Mesenchymal stem cell (in vitro differentiated cells and primary cell): ENCODE data around the gene SCAF4.

Experiments used
- DNase-seq: peaks from one replicate; pipeline ENCODE4 v3.0.0-alpha.2; 2013
- H2AFZ ChIP-seq: one replicate; pipeline ENCODE4 v1.6.1; 2013; ENCODE audit warnings: low read depth, mild to moderate bottlenecking, control low read depth, inconsistent platforms, low read length, moderate library complexity
- H2AK5ac ChIP-seq: 2 replicates; pipeline ENCODE4 v1.6.1; 2013; ENCODE audit warnings: low read length, moderate library complexity, mild to moderate bottlenecking, inconsistent platforms; ENCODE audit not compliant: severe bottlenecking
- H2BK120ac ChIP-seq: one replicate; pipeline ENCODE4 v1.6.1; 2013; ENCODE audit warnings: low read depth, mild to moderate bottlenecking, inconsistent platforms, low read length, moderate library complexity
- H2BK12ac ChIP-seq, 2 experiments: one replicate each; pipeline ENCODE4 v1.6.1; 2013; ENCODE audit warnings: inconsistent platforms in 2 of 2, low read length in 2 of 2, mild to moderate bottlenecking in 2 of 2, moderate library complexity in 2 of 2, control low read depth in 1 of 2
- H2BK15ac ChIP-seq: one replicate; pipeline ENCODE4 v1.6.1; 2013; ENCODE audit warnings: mild to moderate bottlenecking, low read depth, inconsistent platforms; ENCODE audit not compliant: poor library complexity, severe bottlenecking
- H2BK5ac ChIP-seq: 2 replicates; pipeline ENCODE4 v1.6.1; 2013; ENCODE audit warnings: low read depth, mild to moderate bottlenecking, low read length, control low read depth, inconsistent platforms; ENCODE audit not compliant: poor library complexity, severe bottlenecking
- H3K14ac ChIP-seq, 2 experiments: one replicate each; pipeline ENCODE4 v1.6.1; 2013; ENCODE audit warnings: inconsistent platforms in 2 of 2, low read length in 2 of 2, control low read depth in 1 of 2, mild to moderate bottlenecking in 1 of 2, moderate library complexity in 1 of 2
- H3K18ac ChIP-seq, 2 experiments: one replicate each; pipeline ENCODE4 v1.6.1; 2013; ENCODE audit warnings: inconsistent platforms in 2 of 2, low read length in 2 of 2, control low read depth in 1 of 2, low read depth in 1 of 2, mild to moderate bottlenecking in 1 of 2
- H3K23ac ChIP-seq, 2 experiments: one replicate each; pipeline ENCODE4 v1.6.1; 2013; ENCODE audit warnings: inconsistent platforms in 2 of 2, low read length in 2 of 2, mild to moderate bottlenecking in 2 of 2, moderate library complexity in 2 of 2, control low read depth in 1 of 2
- H3K27ac ChIP-seq: 2 replicates; pipeline ENCODE4 v1.5.1; 2013; ENCODE audit warnings: mild to moderate bottlenecking, moderate library complexity, low read length, control low read depth, inconsistent platforms; ENCODE audit not compliant: poor library complexity, severe bottlenecking
- H3K27me3 ChIP-seq, 2 experiments: 2 replicates each; pipeline versions ENCODE4 v1.6.1 to v1.7.0; 2013; ENCODE audit warnings: low read length in 2 of 2, mild to moderate bottlenecking in 2 of 2, moderate library complexity in 2 of 2, control low read depth in 1 of 2, inconsistent platforms in 1 of 2; ENCODE audit not compliant: control insufficient read depth in 1 of 2, insufficient read depth in 1 of 2
- H3K36me3 ChIP-seq, 2 experiments: 2 replicates each; pipeline versions ENCODE4 v1.6.1 to v1.7.0; 2013; ENCODE audit warnings: low read length in 2 of 2, control low read depth in 1 of 2, inconsistent platforms in 1 of 2, low read depth in 1 of 2, mild to moderate bottlenecking in 1 of 2; ENCODE audit not compliant: insufficient read depth in 2 of 2, control insufficient read depth in 1 of 2
- H3K4ac ChIP-seq, 2 experiments: one replicate each; pipeline ENCODE4 v1.6.1; 2013; ENCODE audit warnings: inconsistent platforms in 2 of 2, low read length in 2 of 2, mild to moderate bottlenecking in 2 of 2, moderate library complexity in 2 of 2, control low read depth in 1 of 2, low read depth in 1 of 2
- H3K4me1 ChIP-seq: 2 replicates; pipeline ENCODE4 v1.6.1; 2013; ENCODE audit warnings: low read depth, low read length, control low read depth; ENCODE audit not compliant: control insufficient read depth, insufficient read depth
- H3K4me2 ChIP-seq: 2 replicates; pipeline ENCODE4 v1.6.1; 2013; ENCODE audit warnings: low read length, mild to moderate bottlenecking, inconsistent platforms; ENCODE audit not compliant: poor library complexity, severe bottlenecking
- H3K4me3 ChIP-seq, 2 experiments: 2 replicates each; pipeline versions ENCODE4 v1.5.1 to v1.7.0; 2013; ENCODE audit warnings: low read length in 2 of 2, mild to moderate bottlenecking in 2 of 2, control low read depth in 1 of 2, low read depth in 1 of 2; ENCODE audit not compliant: insufficient read depth in 1 of 2
- H3K79me1 ChIP-seq: replicated peaks from 2 replicates; pipeline ENCODE4 v1.6.1; 2013; ENCODE audit warnings: mild to moderate bottlenecking, control low read depth, low read length, inconsistent platforms; ENCODE audit not compliant: poor library complexity, severe bottlenecking
- H3K9ac ChIP-seq: 2 replicates; pipeline ENCODE4 v1.7.0; 2013; ENCODE audit warnings: mild to moderate bottlenecking, low read length, moderate library complexity
- H3K9me3 ChIP-seq: 2 replicates; pipeline ENCODE4 v1.7.0; 2013; ENCODE audit warnings: mild to moderate bottlenecking, low read length; ENCODE audit not compliant: control insufficient read depth
- H4K8ac ChIP-seq: one replicate; pipeline ENCODE4 v1.6.1; 2013; ENCODE audit warnings: inconsistent platforms, mild to moderate bottlenecking, low read length, moderate library complexity
- H4K91ac ChIP-seq: one replicate; pipeline ENCODE4 v1.6.1; 2013; ENCODE audit warnings: mild to moderate bottlenecking, low read length, inconsistent platforms
- WGBS: methylation state at CpG from one replicate; pipeline ENCODE4 v1.1.7; 2013; ENCODE audit warnings: mixed read lengths; 5-methylcytosine and 5-hydroxymethylcytosine counted together

SCAF4 gene

DNA sequence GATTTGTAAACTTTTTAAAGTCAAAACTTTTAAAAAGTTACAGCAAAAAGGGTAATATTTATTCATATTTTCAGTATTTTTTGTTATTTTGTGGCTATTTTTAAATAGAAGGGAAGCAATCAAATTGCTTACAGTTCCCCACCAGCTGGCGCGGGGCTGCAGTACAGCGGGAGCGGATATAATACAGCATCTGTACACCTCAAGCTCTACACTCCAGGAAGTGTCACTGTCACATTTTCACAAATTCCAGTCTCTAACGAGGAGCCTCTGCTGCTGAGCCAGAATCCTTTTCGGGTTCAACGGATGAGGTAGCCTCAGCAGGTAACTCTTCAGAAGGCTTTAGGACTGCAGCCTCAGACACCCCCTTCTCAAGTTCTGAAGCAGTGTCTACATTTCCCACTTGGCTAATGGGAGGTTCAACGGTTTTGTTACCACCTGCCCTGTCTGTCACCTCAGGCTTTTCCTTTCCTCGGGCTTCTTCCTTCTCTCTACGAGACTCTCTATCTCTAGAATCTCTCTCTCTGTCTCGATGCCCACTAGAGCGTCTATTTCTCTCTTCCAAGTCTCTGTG is 60.7 kb downstream of the SCAF4 start:
- Histone ChIP-seq H3K27me3 (no peaks in the 10 kb centered on the region), H2BK12ac (no peak overlapping the region), H4K8ac (no peak overlapping the region), H3K4ac (no peak overlapping the region), H3K23ac (no peak overlapping the region), H3K18ac (no peak overlapping the region), H3K36me3 (peaks cover 11 to 70% of the 10 kb centered on the region in 2 experiments), H2BK15ac (no peak overlapping the region), H3K4me1 (no peaks in the 10 kb centered on the region), H2BK120ac (no peak overlapping the region), H3K79me1 (peaks cover 8% of the 10 kb centered on the region), H2AFZ (no peak overlapping the region), H3K4me3 (no peak overlapping the region), H3K14ac (no peak overlapping the region), H2BK5ac (no peak overlapping the region), H3K9me3 (no peaks in the 10 kb centered on the region), H2AK5ac (no peak overlapping the region), H3K27ac (no peak overlapping the region), H3K4me2 (no peak overlapping the region), H3K9ac (no peak overlapping the region), H4K91ac (no peak overlapping the region)
- no peak for DNase-seq
- 96% methylated on average over 12 of the region's 12 CpGs for WGBS

DNA sequence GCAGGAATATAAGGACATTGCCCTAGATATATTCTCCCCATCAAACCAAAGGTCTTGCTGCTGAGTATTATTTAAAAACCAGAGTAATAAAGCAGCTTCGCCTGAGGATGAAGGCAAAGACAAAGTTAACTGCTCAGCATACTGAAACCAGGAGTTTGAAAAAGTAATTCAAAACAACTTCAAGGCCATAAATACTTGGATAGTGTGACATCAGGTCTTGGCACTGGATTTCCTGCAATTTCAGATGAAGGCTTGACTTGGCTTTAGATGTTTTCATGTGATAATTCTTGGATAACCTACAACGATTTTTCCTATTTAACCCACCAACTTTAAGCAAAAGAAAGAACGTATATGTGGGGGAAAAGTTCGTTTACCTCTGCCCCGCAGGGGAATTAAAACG is 61.8 kb downstream of the SCAF4 start:
- H3K23ac ChIP-seq, result no peak overlapping the region
- no peak overlapping the region for H2AK5ac ChIP-seq
- DNase-seq, result no peak
- H3K14ac ChIP-seq, result no peak overlapping the region
- 84% methylated on average over 5 of the region's 6 CpGs for WGBS
- no peaks in the 10 kb centered on the region for H3K27me3 ChIP-seq
- H3K4me3 ChIP-seq, result no peak overlapping the region
- peaks cover 3% of the 10 kb centered on the region for H3K79me1 ChIP-seq
- no peak overlapping the region for H4K8ac ChIP-seq
- H3K27ac ChIP-seq, result no peak overlapping the region
- H2AFZ ChIP-seq, result no peak overlapping the region
- H2BK120ac ChIP-seq, result no peak overlapping the region
- no peak overlapping the region for H3K4me2 ChIP-seq
- H2BK5ac ChIP-seq, result no peak overlapping the region
- H4K91ac ChIP-seq, result no peak overlapping the region
- H3K18ac ChIP-seq, result no peak overlapping the region
- H3K9me3 ChIP-seq, result no peaks in the 10 kb centered on the region
- peaks cover 6% of the 10 kb centered on the region for H3K4me1 ChIP-seq
- no peak overlapping the region for H3K4ac ChIP-seq
- no peak overlapping the region for H2BK12ac ChIP-seq
- peaks cover 18 to 63% of the 10 kb centered on the region in 2 experiments for H3K36me3 ChIP-seq
- H2BK15ac ChIP-seq, result no peak overlapping the region
- no peak overlapping the region for H3K9ac ChIP-seq

DNA sequence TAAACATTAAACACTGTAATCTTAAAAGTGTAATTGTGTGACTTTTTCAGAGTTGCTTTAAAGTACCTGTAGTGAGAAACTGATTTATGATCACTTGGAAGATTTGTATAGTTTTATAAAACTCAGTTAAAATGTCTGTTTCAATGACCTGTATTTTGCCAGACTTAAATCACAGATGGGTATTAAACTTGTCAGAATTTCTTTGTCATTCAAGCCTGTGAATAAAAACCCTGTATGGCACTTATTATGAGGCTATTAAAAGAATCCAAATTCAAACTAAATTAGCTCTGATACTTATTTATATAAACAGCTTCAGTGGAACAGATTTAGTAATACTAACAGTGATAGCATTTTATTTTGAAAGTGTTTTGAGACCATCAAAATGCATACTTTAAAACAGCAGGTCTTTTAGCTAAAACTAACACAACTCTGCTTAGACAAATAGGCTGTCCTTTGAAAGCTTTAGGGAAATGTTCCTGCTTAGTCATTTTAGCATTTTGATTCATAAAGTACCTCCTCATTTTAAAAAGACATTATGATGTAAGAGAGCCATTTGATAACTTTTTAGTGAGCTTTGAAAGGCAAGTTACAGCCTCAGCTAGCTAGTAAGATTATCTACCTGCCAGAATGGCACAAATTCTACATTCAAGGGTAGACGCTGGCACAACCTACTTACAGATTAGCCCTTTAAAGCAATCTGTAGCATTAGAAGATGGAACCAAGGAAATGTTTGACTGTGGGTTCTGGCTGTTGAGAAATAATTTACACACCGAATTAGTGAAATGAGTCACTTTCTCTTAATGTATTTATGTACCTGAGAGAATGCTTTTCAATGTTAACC is 63.0 kb downstream of the SCAF4 start:
- Histone ChIP-seq H3K27ac (no peak overlapping the region), H2BK120ac (no peak overlapping the region)

DNA sequence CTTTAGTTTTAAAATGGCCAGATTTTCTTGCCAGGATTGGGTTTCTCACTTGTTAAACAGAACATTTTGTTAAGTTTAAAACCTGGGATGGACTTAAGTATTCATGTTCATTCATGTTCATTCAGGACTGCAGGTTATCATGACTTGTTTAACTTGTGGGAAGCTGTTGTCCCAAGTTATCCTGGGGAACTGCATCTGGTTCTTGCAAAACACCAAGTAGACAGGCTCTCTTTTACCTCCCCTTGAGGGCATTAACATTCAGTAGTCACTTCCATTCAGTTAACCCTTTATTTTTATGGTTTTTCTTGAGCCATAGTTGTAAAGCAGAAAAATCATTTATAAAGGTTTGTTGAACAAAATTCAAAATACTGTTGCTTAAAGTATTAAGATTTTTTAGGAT is 64.3 kb downstream of the SCAF4 start:
- no peaks in the 10 kb centered on the region for H3K9me3 ChIP-seq
- H3K18ac ChIP-seq, result no peak overlapping the region
- H2BK5ac ChIP-seq, result no peak overlapping the region
- H4K8ac ChIP-seq, result no peak overlapping the region
- no peak overlapping the region for H3K4me3 ChIP-seq
- H3K9ac ChIP-seq, result peak overlapping the region; percentile 31
- H3K36me3 ChIP-seq, result peaks cover 26 to 76% of the 10 kb centered on the region in 2 experiments
- H3K27ac ChIP-seq, result no peak overlapping the region
- peaks cover 12% of the 10 kb centered on the region for H3K4me1 ChIP-seq
- H4K91ac ChIP-seq, result no peak overlapping the region
- H3K4ac ChIP-seq, result no peak overlapping the region
- no peak overlapping the region for H2AK5ac ChIP-seq
- H2BK15ac ChIP-seq, result no peak overlapping the region
- H3K79me1 ChIP-seq, result peaks cover 5% of the 10 kb centered on the region
- no peak overlapping the region for H2AFZ ChIP-seq
- no peak overlapping the region for H3K4me2 ChIP-seq
- no peak overlapping the region for H3K23ac ChIP-seq
- H3K14ac ChIP-seq, result no peak overlapping the region
- H3K27me3 ChIP-seq, result no peaks in the 10 kb centered on the region
- no peak overlapping the region for H2BK120ac ChIP-seq
- peak; percentile 20 for DNase-seq
- H2BK12ac ChIP-seq, result no peak overlapping the region

More for the DNA sequence above, 63.0 kb downstream of the SCAF4 start:
- Histone ChIP-seq H3K4me2 (no peak overlapping the region), H3K23ac (no peak overlapping the region), H3K9me3 (no peaks in the 10 kb centered on the region), H3K14ac (no peak overlapping the region), H3K36me3 (peaks cover 24 to 69% of the 10 kb centered on the region in 2 experiments), H3K79me1 (peaks cover 4% of the 10 kb centered on the region), H3K18ac (no peak overlapping the region), H2BK5ac (no peak overlapping the region), H3K9ac (peak overlapping the region; percentile 31), H4K91ac (no peak overlapping the region), H3K27me3 (no peaks in the 10 kb centered on the region), H3K4me3 (no peak overlapping the region), H3K4me1 (peaks cover 11% of the 10 kb centered on the region), H2AK5ac (no peak overlapping the region), H3K4ac (no peak overlapping the region), H2BK15ac (no peak overlapping the region), H4K8ac (no peak overlapping the region), H2BK12ac (no peak overlapping the region), H2AFZ (no peak overlapping the region)
- DNase-seq, result no peak
- no CpG with 5 or more reads among the region's 2 CpGs for WGBS
